Left lung (tissue), 10 donors: ENCODE data around the gene NDRG3. TPM values are rescaled to one million over a fixed set of nuclear protein-coding genes. Genes with fewer than 3 reads are reported as not detected.

Experiments used
- ATAC-seq: fragments of 200-7000 bp; cut with Tn5 transposase; one replicate; pipeline ENCODE4 v1.9.1; 2020; ENCODE audit warnings: moderate library complexity
- DNase-seq, 4 donors: peaks; one replicate each; pipeline ENCODE4 v3.0.0-alpha.2; 2013 to 2020
- H3K27ac ChIP-seq, 2 donors: fragments of 200-600 bp; sonication (generic) in 1 of 2; one replicate each; pipeline versions ENCODE4 v1.5.0 to v1.8.0; 2020 to 2021
- H3K27me3 ChIP-seq, 2 donors: fragments of 200-600 bp; sonication (generic) in 1 of 2; one replicate each; pipeline versions ENCODE4 v1.5.0 to v1.8.0; 2020 to 2021
- H3K36me3 ChIP-seq, 2 donors: fragments of 200-600 bp; sonication (generic) in 1 of 2; one replicate each; pipeline versions ENCODE4 v1.5.0 to v1.8.0; 2020 to 2021
- H3K4me1 ChIP-seq, 2 donors: fragments of 200-600 bp; one replicate each; pipeline ENCODE4 v1.8.0; 2021
- H3K4me3 ChIP-seq, 2 donors: fragments of 200-600 bp; sonication (generic) in 1 of 2; one replicate each; pipeline versions ENCODE4 v1.5.0 to v1.8.0; 2020 to 2021; ENCODE audit warnings: mild to moderate bottlenecking in 1 of 2
- H3K9me3 ChIP-seq, 2 donors: fragments of 200-600 bp; sonication (generic) in 1 of 2; one replicate each; pipeline versions ENCODE4 v1.5.0 to v1.8.0; 2020 to 2021
- intact Hi-C, 2 donors: fragments of 100-400 bp; cut with DNase I; formaldehyde crosslinking; loops; one replicate each; pipeline versions ENCODE4 v1.11.2 to v1.14.2; 2022
- polyA plus RNA-seq, 6 donors: library from polyadenylated mRNA; unstranded; fragments of 120-200 nt; gene quantifications; one replicate each; pipeline ENCODE4 v1.2.1, GENCODE V29; 2013; ENCODE audit not compliant: insufficient read length in 6 of 6
- total RNA-seq, 2 donors: library from RNA; stranded (reverse); fragmentation: NEBNext Ultra II Directional; extraction: Animal tissue kit (Norgen Biotek cat#: 25700); gene quantifications; one replicate each; pipeline ENCODE4 v1.2.1, GENCODE V29; 2021
- TF ChIP-seq, protein P1 (sequence below), 2 donors: fragments of 200-600 bp; sonication (generic) in 1 of 2; IDR thresholded peaks; one replicate each; pipeline versions ENCODE4 v1.5.0 to v1.8.0; 2021; ENCODE audit warnings: antibody characterized with exemption in 2 of 2
- donor health status: DM: no; HTN: yes; CAD: no.
- donor health status: DM: no; HTN: no; CAD: no.

Gene NDRG3
- total and polyA plus RNA-seq, 8 donors = 28.6 to 41.2 (median 33.9) TPM

DNA sequence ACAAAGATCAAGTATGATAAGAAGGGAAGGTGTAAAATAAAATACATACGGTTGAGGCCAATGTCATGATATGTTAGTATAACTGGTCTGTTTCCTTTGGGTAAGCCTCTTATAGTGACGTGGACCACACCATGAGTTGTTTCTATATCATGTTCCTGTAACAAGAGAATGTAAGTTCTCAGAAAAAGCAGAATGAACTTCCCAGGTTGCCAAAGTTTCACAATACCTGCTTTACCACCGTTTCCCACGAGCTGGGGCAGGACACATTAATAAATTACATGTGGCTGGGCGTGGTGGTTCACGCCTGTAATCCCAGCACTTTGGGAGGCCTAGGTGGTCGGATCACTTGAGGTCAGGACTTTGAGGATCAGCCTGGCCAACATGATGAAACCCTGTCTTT lies 57.3 kb downstream of the NDRG3 start:
- intact Hi-C loops = no loop called here
- H3K4me1 ChIP-seq = no peaks in the 10 kb centered on the region
- no peaks in the 10 kb centered on the region for H3K27me3 ChIP-seq
- no peak overlapping the region for H3K27ac ChIP-seq
- no peaks in the 10 kb centered on the region for H3K9me3 ChIP-seq
- TF ChIP-seq, protein P1, sequence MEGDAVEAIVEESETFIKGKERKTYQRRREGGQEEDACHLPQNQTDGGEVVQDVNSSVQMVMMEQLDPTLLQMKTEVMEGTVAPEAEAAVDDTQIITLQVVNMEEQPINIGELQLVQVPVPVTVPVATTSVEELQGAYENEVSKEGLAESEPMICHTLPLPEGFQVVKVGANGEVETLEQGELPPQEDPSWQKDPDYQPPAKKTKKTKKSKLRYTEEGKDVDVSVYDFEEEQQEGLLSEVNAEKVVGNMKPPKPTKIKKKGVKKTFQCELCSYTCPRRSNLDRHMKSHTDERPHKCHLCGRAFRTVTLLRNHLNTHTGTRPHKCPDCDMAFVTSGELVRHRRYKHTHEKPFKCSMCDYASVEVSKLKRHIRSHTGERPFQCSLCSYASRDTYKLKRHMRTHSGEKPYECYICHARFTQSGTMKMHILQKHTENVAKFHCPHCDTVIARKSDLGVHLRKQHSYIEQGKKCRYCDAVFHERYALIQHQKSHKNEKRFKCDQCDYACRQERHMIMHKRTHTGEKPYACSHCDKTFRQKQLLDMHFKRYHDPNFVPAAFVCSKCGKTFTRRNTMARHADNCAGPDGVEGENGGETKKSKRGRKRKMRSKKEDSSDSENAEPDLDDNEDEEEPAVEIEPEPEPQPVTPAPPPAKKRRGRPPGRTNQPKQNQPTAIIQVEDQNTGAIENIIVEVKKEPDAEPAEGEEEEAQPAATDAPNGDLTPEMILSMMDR (IDR thresholded peaks at IDR 0.05) = no peak
- ATAC-seq = no peak
- no peak for DNase-seq
- H3K36me3 ChIP-seq = peaks cover 0 to 27% of the 10 kb centered on the region in 2 donors
- H3K4me3 ChIP-seq = no peak overlapping the region

DNA sequence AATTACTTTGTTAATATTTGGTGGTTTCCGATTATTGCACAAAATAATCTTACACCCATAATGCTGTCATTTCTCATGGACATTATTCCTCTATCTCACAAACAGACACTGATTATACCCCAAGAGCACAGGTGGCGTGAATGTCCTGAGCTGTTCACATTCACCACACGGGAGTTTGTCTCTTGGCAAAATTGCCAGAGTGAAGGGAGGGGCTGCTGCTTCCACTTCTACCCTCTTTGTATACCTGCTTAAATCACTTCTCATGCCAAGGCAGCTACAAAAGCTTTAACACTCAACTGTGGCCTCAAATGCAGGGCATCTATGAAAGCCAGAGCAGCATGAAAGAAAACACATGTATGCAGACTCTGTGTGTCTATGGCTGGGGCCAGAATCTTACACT lies 58.0 kb downstream of the NDRG3 start:
- Histone ChIP-seq H3K9me3 (no peaks in the 10 kb centered on the region), H3K27ac (no peak overlapping the region), H3K36me3 (peaks cover 0 to 33% of the 10 kb centered on the region in 2 donors), H3K4me1 (no peaks in the 10 kb centered on the region), H3K27me3 (no peaks in the 10 kb centered on the region), H3K4me3 (no peak overlapping the region)
- DNase-seq (no peak), ATAC-seq (no peak)
- TF ChIP-seq, protein P1 (IDR thresholded peaks at IDR 0.05) = no peak
- intact Hi-C loops = no loop called here

DNA sequence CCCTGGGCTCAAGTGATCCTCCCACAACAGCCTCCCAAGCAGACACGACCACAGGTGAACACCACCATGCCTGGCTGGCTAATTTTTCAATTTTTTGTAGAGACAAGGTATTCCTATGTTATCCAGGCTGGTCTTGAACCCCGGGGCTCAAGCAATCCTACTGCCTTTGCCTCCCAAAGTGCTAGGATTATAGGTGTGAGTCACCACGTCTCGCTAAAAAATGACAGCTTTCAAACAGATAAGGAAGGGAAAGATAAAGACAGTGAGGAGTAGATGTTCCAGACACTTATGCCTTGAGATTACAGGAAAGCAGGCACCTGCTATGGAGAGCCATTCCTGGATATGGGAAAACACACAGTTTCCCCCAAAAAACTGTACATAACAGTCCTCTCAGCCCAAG lies 58.9 kb downstream of the NDRG3 start:
- H3K36me3 ChIP-seq = peaks cover 0 to 40% of the 10 kb centered on the region in 2 donors
- H3K4me1 ChIP-seq = no peaks in the 10 kb centered on the region
- TF ChIP-seq, protein P1 (IDR thresholded peaks at IDR 0.05) = no peak
- no peak overlapping the region for H3K27ac ChIP-seq
- intact Hi-C loops = no loop called here
- DNase-seq (no peak), ATAC-seq (no peak)
- H3K27me3 ChIP-seq = no peaks in the 10 kb centered on the region
- no peaks in the 10 kb centered on the region for H3K9me3 ChIP-seq
- H3K4me3 ChIP-seq = no peak overlapping the region

DNA sequence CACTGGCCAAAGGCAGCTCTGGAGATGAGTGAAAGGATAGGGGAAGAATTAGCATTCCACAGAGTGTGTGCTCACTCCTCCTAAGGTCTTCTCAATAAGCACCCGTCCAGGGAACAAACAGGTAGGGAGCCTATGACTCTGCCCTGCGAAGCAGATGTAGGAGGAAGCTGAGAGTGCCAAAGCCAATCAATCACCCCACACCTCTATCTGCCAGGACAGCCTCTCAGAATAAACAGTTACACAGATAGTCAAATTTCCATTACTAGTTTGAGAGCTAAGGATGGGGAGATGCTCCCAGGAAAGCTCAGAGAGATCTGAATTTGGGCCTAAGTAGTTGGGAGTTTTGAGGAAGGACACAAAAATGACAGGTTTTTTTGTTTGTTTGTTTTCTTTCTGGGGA lies 59.4 kb downstream of the NDRG3 start:
- ATAC-seq = no peak
- Histone ChIP-seq H3K27me3 (no peaks in the 10 kb centered on the region), H3K36me3 (peaks cover 0 to 44% of the 10 kb centered on the region in 2 donors), H3K4me3 (no peak overlapping the region), H3K27ac (no peak overlapping the region), H3K9me3 (no peaks in the 10 kb centered on the region), H3K4me1 (no peaks in the 10 kb centered on the region)
- intact Hi-C loops = no loop called here
- DNase-seq = no peak
- TF ChIP-seq, protein P1 (IDR thresholded peaks at IDR 0.05) = no peak

DNA sequence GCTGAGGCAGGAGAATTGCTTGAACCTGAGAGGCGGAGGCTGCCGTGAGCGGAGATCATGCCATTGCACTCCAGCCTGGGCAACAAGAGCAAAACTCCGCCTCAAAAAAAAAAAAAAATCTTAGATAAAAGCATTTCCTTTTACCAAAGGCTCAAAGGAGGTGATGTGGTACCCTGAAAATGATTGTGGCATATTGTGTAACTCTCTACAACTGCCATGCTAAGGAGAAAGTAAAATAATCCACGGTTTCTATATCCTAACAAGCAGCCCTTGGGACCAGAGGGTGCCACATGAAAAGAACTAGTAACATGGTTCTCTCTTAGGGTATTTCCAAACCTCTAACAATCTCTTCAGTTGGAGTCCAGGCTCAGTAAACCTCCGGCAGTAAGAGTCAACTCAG lies 61.1 kb downstream of the NDRG3 start:
- no peak overlapping the region for H3K4me3 ChIP-seq
- H3K9me3 ChIP-seq = no peaks in the 10 kb centered on the region
- no peak for ATAC-seq
- H3K36me3 ChIP-seq = peaks cover 0 to 57% of the 10 kb centered on the region in 2 donors
- TF ChIP-seq, protein P1 (IDR thresholded peaks at IDR 0.05) = no peak
- no peak for DNase-seq
- H3K27me3 ChIP-seq = no peaks in the 10 kb centered on the region
- intact Hi-C loops = no loop called here
- H3K27ac ChIP-seq = no peak overlapping the region
- no peaks in the 10 kb centered on the region for H3K4me1 ChIP-seq
